HL-60 (cell line): ENCODE data around the gene DTD2.

Source experiments
- SPI1 ChIP-seq: IDR thresholded peaks from 2 replicates; pipeline ENCODE4 v1.6.1; 2012; ENCODE audit warnings: low read depth, mild to moderate bottlenecking, borderline replicate concordance
- TF ChIP-seq, protein P1 (sequence below): IDR thresholded peaks from one replicate; pipeline ENCODE4 v1.5.1; 2011; ENCODE audit warnings: low read length, control low read depth, inconsistent platforms; ENCODE audit not compliant: insufficient read depth

DNA sequence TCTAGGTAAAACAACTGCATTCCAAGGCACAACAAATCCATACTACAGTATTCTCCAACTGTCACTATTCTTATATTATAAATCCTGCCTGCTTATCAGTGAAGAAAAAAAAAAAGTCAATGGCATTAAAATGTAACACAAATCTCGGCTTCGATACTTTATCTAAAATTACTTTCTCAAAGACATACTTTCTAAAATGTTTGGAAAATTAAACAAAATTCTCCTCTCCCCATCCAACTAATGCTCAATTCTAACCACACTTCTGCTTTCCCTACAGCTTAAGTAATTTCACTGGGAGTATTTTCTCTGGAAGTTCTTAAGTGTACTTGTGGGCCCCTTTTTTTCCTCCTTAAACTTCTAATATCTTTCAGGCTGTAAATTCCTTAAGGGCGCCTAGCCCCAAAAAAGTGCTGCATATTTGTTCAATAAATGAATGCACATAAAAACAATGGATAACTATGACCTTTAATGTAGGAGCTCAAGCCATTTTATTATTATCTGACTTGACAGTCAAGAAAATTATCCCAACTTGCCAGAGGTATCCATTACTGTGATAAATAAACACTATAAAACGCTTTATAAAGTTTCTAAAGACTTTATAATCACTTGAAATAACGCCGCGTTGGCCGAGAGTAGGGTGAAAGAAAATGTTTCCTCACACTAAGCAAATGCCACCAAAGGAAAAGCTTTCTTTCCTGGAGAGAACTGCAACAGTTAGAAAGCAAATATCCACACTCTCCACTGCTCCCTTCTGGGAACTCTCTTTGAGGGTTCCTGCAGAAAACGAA is 37.9 kb downstream of the DTD2 start:
- TF ChIP-seq, protein P1, sequence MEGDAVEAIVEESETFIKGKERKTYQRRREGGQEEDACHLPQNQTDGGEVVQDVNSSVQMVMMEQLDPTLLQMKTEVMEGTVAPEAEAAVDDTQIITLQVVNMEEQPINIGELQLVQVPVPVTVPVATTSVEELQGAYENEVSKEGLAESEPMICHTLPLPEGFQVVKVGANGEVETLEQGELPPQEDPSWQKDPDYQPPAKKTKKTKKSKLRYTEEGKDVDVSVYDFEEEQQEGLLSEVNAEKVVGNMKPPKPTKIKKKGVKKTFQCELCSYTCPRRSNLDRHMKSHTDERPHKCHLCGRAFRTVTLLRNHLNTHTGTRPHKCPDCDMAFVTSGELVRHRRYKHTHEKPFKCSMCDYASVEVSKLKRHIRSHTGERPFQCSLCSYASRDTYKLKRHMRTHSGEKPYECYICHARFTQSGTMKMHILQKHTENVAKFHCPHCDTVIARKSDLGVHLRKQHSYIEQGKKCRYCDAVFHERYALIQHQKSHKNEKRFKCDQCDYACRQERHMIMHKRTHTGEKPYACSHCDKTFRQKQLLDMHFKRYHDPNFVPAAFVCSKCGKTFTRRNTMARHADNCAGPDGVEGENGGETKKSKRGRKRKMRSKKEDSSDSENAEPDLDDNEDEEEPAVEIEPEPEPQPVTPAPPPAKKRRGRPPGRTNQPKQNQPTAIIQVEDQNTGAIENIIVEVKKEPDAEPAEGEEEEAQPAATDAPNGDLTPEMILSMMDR, result no peak
- TF ChIP-seq SPI1, result peak; percentile 16; the same call in 1 of the 2 replicates
